H1 (cell line): ENCODE measurements around the gene TRHDE. TPM values are rescaled to one million over a fixed set of nuclear protein-coding genes. Genes with fewer than 3 reads are reported as not detected.

ENCODE experiments used
- KDM5A ChIP-seq: fragments of 200-600 bp; IDR thresholded peaks from 2 replicates; pipeline ENCODE4 v1.7.1; 2012; ENCODE audit warnings: mild to moderate bottlenecking, low read length, inconsistent platforms, mixed read lengths
- POLR2A ChIP-seq, 2 experiments: IDR thresholded peaks; 1 replicate in 1 of 2; 2 replicates in 1 of 2; pipeline ENCODE4 v1.6.1; 2011; ENCODE audit warnings: low read depth in 2 of 2, low read length in 2 of 2, mild to moderate bottlenecking in 2 of 2; ENCODE audit errors: control extremely low read depth in 1 of 2
- polyA plus RNA-seq, 7 experiments: library from polyadenylated mRNA; depleted of rRNA in 3 of 7; stranded (reverse) in 5 of 7; unstranded in 2 of 7; fragments of >200 nt in 5 of 7; fragments of 200-250 nt in 2 of 7; gene quantifications; 1 replicate in 5 of 7; 2 replicates in 1 of 7; 4 replicates in 1 of 7; pipeline versions ENCODE4 v1.2.1 to v1.2.3, GENCODE V29; 2011 to 2013; ENCODE audit warnings: missing spikeins in 2 of 7, mixed read lengths in 2 of 7
- total RNA-seq: library from RNA; stranded (reverse); fragmentation: NEBNext Ultra II Directional; extraction: Animal tissue kit (Norgen Biotek cat#: 25700); gene quantifications from 2 replicates; pipeline ENCODE4 v1.2.1, GENCODE V29; 2021

TRHDE gene
- total and polyA plus RNA-seq, 2 of the 8 experiments (the other 6 are each of a cell fraction or from before 2014, with no cell fraction given): 1.3 to 5.0 TPM

GRCh38 chr12:72286526-72286925 lies 14.4 kb downstream of the TRHDE start (continued):
- TF ChIP-seq POLR2A (IDR thresholded peaks at IDR 0.05; ENCODE audit: control extremely low read depth in 1 of 2, low read depth in 2 of 2, low read length in 2 of 2) (no peak), KDM5A (no peak)
- TF ChIP-seq, all 59 proteins: peak for 0
